ENCODE measurements around the gene LRRC8C. TPM values are rescaled to one million over a fixed set of nuclear protein-coding genes. Genes with fewer than 3 reads are reported as not detected.

Gene LRRC8C
- total and polyA plus RNA-seq, 2 experiments from 2014 or later = 0.89 to 3.9 TPM

GRCh38 chr1:89587729-89588161 lies 45.2 kb upstream of the LRRC8C start:
- no peak for DNase-seq (ENCODE audit: low spot score)
- peaks cover 19% of the 10 kb centered on the region for H3K36me3 Mint-ChIP-seq (ENCODE audit: low read depth)

More at GRCh38 chr1:89587729-89588161, 45.2 kb upstream of the LRRC8C start:
- peaks cover 20% of the 10 kb centered on the region for H3K4me1 ChIP-seq (ENCODE audit: insufficient read depth)
- peaks cover 18% of the 10 kb centered on the region for H4K20me1 ChIP-seq (replicated peaks; ENCODE audit: insufficient read depth)
- H3K27ac ChIP-seq (ENCODE audit: low read depth) = peak overlapping the region; percentile 56; the same call in 1 of the 2 replicates
- H3K36me3 ChIP-seq (ENCODE audit: insufficient read depth) = peaks cover 13% of the 10 kb centered on the region; the same call in 1 of the 2 replicates
- no peaks in the 10 kb centered on the region for H3K27me3 Mint-ChIP-seq (ENCODE audit: insufficient read depth, low read depth, poor library complexity)
- no peaks in the 10 kb centered on the region for H3F3A ChIP-seq (replicated peaks; ENCODE audit: low read depth)
- ATAC-seq = peak; percentile 28
- no peak overlapping the region for H2AFZ ChIP-seq
- H3K9me2 ChIP-seq (ENCODE audit: insufficient read depth) = no peaks in the 10 kb centered on the region
- H3K79me2 ChIP-seq (replicated peaks; ENCODE audit: insufficient read depth) = peaks cover 44% of the 10 kb centered on the region
- no peak overlapping the region for H3K27ac Mint-ChIP-seq
- H3K4me3 Mint-ChIP-seq = no peak overlapping the region
- TF ChIP-seq EZH2 (IDR thresholded peaks at IDR 0.05; ENCODE audit: low read depth, unreplicated experiment) (no peak), EZH2phosphoT487 (IDR thresholded peaks at IDR 0.05; ENCODE audit: unreplicated experiment) (no peak), CTCF (conservative IDR thresholded peaks at IDR 0.05; ENCODE audit: low read depth in 2 of 2) (no peak), JUNB (IDR thresholded peaks at IDR 0.05; ENCODE audit: unreplicated experiment) (no peak), POLR2AphosphoS5 (IDR thresholded peaks at IDR 0.05; ENCODE audit: low read depth) (no peak), NANOG (IDR thresholded peaks at IDR 0.05; ENCODE audit: borderline replicate concordance) (no peak), ZNF114 (CRISPR knock-in tag; IDR thresholded peaks at IDR 0.05) (no peak), CREB1 (CRISPR knock-in tag; IDR thresholded peaks at IDR 0.05; ENCODE audit: low read depth) (no peak), ZNF331 (CRISPR knock-in tag; IDR thresholded peaks at IDR 0.05; ENCODE audit: low read depth) (no peak)
- TF ChIP-seq, protein P1, sequence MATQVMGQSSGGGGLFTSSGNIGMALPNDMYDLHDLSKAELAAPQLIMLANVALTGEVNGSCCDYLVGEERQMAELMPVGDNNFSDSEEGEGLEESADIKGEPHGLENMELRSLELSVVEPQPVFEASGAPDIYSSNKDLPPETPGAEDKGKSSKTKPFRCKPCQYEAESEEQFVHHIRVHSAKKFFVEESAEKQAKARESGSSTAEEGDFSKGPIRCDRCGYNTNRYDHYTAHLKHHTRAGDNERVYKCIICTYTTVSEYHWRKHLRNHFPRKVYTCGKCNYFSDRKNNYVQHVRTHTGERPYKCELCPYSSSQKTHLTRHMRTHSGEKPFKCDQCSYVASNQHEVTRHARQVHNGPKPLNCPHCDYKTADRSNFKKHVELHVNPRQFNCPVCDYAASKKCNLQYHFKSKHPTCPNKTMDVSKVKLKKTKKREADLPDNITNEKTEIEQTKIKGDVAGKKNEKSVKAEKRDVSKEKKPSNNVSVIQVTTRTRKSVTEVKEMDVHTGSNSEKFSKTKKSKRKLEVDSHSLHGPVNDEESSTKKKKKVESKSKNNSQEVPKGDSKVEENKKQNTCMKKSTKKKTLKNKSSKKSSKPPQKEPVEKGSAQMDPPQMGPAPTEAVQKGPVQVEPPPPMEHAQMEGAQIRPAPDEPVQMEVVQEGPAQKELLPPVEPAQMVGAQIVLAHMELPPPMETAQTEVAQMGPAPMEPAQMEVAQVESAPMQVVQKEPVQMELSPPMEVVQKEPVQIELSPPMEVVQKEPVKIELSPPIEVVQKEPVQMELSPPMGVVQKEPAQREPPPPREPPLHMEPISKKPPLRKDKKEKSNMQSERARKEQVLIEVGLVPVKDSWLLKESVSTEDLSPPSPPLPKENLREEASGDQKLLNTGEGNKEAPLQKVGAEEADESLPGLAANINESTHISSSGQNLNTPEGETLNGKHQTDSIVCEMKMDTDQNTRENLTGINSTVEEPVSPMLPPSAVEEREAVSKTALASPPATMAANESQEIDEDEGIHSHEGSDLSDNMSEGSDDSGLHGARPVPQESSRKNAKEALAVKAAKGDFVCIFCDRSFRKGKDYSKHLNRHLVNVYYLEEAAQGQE (IDR thresholded peaks at IDR 0.05; ENCODE audit: unreplicated experiment) = no peak
- TF ChIP-seq, protein P2, sequence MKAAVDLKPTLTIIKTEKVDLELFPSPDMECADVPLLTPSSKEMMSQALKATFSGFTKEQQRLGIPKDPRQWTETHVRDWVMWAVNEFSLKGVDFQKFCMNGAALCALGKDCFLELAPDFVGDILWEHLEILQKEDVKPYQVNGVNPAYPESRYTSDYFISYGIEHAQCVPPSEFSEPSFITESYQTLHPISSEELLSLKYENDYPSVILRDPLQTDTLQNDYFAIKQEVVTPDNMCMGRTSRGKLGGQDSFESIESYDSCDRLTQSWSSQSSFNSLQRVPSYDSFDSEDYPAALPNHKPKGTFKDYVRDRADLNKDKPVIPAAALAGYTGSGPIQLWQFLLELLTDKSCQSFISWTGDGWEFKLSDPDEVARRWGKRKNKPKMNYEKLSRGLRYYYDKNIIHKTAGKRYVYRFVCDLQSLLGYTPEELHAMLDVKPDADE (IDR thresholded peaks at IDR 0.05) = no peak
- H3K4me1 Mint-ChIP-seq = peaks cover 40% of the 10 kb centered on the region
- H3K4me2 ChIP-seq = no peak overlapping the region
- no peaks in the 10 kb centered on the region for H3K27me3 ChIP-seq (ENCODE audit: insufficient read depth)
- no peak overlapping the region for H3K4me3 ChIP-seq
- no peaks in the 10 kb centered on the region for H3K9me3 Mint-ChIP-seq

All from GM23338 (cell line).